Lung microvascular endothelial cell (primary cell): ENCODE measurements around the gene DBNDD2. TPM values are rescaled to one million over a fixed set of nuclear protein-coding genes. Genes with fewer than 3 reads are reported as not detected.

ENCODE experiments used
- DNase-seq, 2 donors: peaks; one replicate each; pipeline versions ENCODE4 v3.0.0 to v3.0.0-alpha.2; 2010; ENCODE audit warnings: low read depth in 2 of 2
- total RNA-seq: library from RNA; depleted of rRNA; stranded (reverse); fragments of >200 nt; gene quantifications from 2 replicates; pipeline ENCODE4 v1.2.1, GENCODE V29; 2014

The DBNDD2 gene, protein sequence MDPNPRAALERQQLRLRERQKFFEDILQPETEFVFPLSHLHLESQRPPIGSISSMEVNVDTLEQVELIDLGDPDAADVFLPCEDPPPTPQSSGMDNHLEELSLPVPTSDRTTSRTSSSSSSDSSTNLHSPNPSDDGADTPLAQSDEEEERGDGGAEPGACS
- 5.0 and 5.2 TPM in 2 replicates for total RNA-seq

DNA sequence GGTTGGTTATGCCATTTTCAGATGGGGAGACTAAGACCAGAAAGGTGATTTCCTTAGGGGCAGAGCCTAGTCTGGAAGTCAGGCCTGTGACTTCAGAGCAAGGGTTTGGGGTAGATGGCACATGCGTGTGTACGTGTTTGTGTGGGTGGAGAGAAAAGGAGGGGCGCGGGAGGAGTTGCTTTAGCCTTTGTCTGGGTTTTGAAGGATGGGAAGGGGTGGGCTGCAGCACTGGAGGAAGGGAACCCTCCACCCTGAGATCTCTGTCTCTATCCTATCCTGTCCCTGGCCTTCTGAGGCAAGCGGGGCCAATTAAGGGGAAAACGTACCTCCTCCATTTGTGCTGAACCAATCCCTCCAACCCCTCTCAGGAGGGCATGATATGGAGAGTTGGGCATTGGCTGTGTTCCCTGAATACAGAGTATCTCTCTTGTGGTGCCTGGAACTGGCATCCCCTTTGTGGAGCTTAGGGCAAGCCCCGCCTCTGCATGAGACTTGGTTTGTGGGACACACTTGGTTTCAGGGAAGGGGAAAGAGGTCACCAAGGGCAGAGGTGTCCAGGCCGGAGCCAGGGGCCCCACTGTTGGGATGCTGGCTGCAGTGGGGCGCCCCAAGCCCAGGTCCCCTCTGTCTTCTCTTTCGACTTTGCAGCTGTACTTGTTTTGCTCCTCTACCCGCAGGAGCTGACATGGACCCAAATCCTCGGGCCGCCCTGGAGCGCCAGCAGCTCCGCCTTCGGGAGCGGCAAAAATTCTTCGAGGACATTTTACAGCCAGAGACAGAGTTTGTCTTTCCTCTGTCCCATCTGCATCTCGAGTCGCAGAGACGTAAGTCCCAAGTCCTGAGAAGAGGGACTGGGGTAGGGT, at the start of gene DBNDD2:
Gene DBNDD2, plus strand, starts transcription at position 507 of the 863 bp plus-strand sequence. Its CDS starts 179 bp downstream, at position 686.
- no peak for DNase-seq

DNA sequence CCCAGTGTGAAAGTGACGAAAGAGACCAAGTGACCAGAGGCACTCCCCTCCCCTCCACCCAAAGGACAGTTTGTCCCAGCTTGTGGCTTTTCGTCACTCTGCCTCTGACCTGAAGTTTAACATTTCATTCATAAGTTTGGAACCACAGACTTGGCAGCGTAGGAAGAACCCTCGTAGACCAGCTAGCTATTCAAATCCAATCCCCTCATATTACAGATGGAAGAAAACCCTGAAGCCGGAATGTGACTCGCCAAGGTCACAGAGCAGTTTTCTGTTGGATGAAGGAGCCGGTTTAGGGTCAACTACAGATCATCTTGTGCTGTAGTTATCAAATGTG, 49.1 kb upstream of the DBNDD2 start:
- peak in 1 of 2 donors; percentile 53 for DNase-seq

DNA sequence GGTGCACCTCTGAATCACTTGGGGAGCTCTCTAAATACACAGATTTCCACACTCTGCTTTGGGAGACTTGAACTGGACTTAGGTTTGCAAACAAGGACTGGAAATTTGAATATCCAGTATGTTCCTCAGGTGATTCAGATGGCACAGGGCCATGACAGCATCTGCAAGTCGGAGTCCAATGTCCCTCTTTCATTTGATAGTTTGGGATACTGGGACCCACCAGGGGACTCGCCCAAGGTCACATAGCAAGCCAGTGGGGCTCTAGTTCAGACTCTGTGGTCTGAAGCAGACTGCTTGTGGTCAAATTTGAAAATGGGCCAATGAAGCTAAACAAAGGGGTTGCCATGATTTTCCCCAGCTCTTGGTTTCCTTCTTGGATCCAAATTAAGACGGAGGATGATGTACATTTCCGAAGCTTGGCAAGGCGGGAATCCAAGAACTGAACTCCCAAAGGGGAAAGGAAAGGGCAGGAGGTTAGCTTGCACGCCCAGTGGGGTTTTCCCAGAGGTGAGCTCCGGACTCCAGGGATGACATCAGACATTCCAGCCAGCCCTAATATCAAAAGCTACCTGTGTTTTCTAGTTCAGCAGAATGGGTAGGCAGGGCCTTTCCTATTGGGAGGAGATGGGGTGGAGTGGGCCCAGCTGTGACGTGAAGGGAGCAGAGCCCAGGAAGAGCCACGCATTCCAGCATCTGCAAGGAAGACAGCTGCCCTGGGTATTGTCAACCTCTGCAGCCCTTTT, 48.5 kb upstream of the DBNDD2 start:
- peak; percentile 71 to 90 for DNase-seq

DNA sequence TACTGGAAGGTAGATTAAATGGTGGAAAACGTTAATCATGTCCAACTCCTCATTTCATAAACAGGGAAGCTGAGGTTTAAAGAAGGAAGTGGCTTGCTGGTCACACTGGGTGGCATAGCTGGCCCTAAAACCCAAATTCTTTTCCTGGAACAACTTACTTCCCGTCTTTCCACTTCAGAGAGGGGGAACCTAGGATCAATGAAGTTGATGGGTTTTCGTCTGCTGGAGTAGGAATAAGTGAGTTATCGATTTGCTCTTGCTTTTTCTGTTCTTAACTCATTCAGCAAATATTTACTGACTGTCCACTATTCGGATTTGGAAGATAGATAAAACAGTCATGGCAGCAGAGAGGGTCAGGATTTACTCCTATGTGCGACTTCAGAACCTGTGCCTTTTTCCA, 46.3 kb upstream of the DBNDD2 start:
- no peak for DNase-seq

DNA sequence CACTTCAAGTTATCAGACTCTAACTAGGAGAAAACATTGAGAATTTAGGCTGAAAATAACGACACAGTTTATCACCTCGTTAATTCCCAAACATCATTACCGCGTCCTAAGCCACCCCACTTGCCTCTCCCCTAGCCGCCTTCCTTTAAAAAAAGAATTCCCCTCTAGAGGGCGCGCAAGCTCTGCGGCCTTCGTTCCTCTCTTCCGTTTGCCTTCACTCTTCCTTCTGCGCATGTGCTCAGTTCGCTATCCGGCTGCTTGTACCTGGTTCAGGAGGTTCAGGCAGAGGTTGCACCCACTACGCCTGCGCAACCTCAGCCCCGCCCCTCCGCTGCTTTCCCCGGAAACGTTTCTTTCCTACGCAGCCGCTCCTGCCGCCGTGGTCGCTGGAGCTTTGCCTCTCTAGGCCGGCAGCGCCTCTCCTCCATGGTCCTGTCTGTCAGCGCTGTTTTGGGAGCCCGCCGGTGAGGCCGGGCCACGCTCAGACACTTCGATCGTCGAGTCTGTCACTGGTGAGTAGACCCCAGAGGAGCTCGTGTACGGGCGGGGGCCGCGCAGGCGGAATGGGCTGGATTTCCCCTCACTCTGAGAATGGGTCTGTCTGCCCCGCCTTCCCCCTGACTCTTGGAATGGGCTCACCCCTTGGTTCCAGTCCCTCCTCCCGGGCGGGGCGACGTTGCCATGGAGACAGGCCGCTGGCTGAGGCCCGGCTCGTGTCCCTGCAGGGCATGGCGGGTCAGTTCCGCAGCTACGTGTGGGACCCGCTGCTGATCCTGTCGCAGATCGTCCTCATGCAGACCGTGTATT, 45.1 kb upstream of the DBNDD2 start, which contains the start of gene SYS1:
Gene SYS1, plus strand, starts transcription at position 353 of the 807 bp plus-strand sequence. Its CDS starts 376 bp downstream, at position 729.
- DNase-seq = peak; percentile 98 to 99

DNA sequence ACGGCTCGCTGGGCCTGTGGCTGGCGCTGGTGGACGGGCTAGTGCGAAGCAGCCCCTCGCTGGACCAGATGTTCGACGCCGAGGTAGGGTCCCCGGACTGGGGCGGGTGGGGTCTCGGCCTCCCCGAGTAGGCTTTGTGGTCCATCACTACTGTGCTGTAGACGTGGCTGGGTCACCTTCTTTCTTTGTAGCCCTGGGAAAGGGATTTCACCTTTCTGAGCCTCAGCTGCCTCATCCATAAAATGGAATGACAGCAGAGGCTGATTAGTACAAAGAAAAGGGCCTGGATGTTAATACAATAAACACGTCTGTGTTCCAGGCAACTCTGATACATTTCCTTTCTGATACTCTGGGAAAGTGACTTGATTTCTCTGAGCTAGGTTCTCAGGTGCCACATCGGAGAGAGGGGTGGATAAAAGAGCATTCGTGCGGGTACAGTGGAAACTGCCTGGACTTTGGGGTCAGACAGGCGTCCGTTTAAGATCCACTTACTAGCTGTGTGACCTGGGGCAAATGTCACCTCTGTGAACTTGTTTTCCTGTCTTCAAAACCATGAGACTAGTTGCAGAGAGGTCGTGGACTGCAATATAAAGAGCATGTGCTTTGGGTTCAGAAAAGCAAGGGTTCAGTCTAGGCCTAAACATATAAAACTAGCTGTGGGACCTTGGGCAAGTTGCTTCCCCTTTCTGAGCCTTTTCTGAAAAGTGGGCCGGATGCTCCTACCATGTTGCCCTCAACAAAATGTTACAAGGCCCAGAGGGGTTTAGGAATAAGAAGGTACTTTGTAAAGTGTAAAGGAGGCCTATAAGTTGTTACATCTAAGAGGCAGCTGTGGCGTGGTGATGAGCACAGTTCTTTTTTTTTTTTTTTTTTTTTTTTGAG, 44.2 kb upstream of the DBNDD2 start:
- DNase-seq = peak in 1 of 2 donors; percentile 55

DNA sequence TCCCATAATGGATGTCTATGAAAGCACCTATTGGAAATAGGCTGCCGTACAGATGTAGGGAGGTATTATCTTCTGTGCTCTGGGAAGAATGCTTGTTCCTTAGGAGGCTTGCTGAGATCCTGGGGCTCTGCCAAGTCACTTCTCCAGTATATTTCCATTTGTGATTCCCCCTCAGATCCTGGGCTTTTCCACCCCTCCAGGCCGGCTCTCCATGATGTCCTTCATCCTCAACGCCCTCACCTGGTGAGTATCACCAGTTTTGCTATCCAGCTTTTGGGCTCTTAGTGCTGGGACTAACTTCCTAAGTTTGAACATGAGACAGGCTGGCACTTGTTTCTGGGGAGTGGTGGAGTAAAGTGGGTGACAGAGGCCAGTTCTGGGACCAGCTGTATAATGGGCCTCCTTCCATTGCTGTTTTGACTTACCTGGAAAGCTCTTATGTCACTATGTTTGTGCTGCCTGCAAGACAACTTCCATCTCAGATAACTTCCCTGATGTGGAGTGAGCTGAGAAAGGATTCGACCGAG, 42.6 kb upstream of the DBNDD2 start:
- no peak for DNase-seq

DNA sequence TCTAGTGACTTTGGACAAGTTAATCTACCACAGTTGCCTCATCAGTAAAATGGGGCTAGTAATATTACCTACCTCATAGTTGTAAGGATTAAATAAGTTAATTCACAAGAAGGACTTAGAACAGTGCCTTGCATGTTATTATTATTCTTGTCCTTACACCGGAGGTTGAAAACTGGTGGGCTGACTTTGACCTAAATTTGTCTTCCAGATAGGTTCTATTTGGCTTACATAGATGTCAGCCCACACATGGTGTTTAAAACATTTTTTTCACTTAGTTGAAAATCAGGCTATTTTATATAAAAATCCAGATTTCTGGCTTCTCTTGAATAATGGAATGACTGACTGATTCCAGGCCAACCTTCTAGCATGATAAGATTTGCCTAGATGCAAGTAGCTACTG, 41.9 kb upstream of the DBNDD2 start:
- no peak for DNase-seq

DNA sequence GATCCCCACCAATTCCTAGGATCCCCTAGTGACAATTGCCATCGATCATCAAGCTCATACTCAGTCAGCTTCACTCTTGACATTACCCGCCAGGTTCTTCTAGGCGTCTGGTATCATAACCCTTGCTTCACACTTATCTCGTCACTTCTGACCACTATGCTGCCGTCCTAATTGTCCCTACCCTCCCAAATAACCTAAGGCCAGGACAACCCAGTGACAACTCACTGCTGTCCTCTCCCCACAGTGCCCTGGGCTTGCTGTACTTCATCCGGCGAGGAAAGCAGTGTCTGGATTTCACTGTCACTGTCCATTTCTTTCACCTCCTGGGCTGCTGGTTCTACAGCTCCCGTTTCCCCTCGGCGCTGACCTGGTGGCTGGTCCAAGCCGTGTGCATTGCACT, 41.5 kb upstream of the DBNDD2 start:
- no peak for DNase-seq

DNA sequence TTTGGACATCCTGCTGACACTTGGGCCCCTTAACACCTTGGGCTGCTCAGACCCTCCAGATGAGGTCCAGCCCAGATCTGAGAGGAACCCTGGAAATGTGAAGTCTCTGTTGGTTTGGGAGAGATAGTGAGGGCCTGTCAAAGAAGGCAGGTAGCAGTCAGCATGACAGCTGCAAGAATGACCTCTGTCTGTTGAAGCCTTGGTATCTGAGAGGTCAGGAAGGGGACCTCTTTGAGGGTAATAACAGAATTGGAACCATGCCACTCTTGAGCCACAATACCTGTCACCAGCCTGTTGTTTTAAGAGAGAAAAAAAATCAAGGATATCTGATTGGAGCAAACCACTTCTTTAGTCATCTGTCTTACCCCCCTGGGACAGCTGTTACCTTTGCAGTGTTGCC, 41.0 kb upstream of the DBNDD2 start:
- no peak for DNase-seq

DNA sequence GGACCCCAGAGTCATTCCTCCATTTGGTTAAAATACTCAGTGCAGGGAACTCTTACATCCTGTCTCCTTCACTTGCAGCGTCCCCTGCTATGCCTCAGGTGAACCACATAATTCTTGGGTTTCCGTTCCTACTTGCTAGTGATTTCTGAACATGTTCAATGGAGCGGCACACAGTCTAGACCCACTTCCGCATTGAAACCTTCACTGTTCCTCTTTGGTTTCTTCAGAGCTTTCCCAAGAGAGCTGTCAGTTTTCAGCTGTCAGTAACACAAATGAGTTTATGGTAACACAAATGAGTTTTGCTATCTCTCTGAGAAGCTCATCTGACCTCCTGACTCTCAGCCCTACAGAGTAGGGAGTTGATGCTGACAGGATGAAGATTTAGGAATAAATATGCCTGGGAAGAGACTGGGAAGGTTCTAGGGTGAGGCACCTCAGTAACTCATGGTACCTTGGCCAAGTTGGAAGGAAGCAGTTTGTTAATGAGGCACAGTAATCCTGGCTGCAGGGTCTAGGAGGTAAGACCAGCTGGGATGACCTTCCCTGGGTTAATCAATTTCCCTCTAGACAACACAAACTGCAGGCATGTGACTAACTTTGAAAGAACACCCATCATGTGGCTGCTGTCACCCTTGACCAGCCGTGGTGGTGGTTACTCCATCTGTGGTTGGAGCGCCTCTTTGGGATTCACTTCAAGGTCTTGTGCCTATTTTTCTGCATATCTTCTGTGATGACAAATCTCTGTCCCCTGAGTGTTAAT, 39.7 kb upstream of the DBNDD2 start:
- no peak for DNase-seq

DNA sequence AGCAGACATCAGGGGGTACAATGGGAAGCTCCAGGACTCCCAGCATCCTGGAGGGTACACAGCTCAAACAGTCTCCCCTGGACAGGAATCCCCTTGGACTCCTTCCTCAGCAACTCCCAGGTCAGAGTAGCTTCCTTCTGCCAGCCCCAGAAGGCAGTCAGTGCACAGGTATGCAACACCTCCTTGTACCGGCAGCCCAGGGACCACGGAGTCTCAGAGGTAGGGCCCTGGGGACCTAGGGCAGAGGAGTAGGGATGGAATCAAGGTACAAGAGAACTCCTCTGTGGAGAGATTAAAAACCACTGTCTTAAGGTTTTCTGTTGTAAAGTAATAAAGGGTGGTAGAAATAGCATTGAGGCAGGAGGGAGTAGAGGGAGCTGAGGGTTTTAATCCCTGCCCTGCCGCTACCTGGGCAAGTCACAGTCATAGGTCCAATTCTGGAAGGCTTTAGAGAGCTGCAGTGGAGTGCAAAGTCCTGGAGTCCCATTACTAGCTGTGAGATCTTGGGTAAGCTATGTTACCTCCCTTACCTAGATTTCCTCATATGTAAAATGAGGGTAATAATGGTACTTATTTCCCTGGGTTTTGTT, 37.4 kb upstream of the DBNDD2 start:
- no peak for DNase-seq

DNA sequence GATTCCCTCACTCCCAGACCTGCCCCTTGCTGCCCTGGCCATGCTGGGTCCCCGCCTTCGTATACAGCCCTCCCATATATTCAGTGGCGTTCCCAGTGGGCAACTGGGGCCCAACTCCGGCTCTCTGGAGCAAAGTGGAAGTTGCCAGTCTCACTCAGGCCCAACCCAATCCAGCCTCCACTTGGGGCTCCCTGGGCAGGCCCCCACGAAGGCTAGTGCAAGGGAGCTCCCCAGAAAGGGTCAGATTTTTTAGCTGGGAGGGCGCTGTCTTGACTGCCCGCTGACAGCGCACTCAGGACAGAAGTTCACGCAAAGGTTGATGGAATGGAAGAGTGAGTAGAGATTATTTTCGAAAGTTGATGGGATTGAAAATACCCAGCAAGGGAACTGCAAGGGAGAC, 35.8 kb upstream of the DBNDD2 start:
- no peak for DNase-seq

DNA sequence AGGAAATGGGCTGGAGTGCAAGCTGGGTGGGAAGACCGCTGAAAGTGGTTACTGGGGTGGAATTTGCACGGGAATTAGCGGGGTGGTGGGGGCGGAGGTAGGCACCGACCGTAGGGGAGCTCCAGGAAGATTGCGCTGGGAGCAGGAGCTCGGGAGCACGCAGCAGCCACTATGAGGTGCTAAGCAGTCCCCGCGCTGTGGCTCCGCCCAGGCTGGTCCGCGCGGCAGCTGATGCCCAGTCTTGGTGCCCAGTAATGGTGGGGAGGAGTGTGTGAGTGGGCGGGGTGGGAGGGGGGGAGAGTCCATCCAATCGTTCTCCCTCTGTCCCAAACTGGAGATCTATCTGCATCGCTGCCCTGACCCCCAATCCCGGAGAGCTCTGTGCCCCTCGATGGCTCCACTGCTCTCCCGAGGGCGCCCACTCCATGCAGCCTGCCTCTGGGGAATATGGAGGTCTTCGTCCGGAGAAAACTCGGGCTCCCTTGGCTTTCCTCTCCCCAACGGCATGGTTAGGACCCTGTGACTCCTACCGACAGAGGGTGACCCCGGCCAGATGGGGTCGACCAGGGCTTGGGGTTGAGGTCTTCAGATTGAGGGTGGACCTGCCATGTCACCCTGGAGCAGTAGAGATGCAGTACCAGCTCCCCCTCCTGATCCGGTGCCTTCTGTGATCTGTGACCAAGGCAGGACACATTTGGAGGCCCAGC, 35.3 kb upstream of the DBNDD2 start:
- peak in 1 of 2 donors; percentile 33 for DNase-seq

DNA sequence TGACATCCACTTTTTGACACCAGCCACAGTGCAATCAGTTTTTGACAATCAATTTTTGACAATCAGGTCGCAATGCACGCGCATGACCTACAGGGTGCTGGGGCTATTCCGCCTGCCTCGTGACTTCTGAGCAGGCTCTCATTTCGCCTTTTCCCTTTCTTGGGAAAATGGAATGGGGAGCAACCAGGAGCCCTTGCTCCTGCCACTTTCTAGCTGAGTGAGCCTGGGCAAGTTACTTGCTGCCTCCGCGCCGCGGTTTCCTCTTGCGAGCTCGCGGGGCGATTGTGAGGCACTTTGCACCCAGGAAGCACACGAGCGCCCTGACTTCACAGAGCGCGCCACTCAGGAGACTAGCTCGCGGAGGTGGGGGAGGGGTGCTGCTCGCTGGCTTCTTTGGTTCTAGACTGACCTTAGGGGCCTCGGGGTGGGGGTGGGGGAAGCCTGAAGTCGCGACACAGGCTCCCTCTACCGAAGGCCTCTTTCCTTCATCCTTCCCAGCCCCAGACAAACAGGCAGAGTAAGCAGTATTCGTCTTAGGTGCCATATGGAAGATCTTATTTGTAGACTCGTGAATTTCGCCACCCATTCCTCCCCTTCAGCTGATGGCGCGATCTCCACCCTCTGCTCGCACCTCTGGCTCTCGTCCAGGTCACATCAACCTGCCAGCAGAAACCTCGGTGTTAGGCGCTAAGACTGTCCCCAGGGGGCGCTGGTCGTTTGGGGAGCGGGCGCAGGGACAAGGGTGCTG, 34.6 kb upstream of the DBNDD2 start:
- peak; percentile 81 to 90 for DNase-seq

DNA sequence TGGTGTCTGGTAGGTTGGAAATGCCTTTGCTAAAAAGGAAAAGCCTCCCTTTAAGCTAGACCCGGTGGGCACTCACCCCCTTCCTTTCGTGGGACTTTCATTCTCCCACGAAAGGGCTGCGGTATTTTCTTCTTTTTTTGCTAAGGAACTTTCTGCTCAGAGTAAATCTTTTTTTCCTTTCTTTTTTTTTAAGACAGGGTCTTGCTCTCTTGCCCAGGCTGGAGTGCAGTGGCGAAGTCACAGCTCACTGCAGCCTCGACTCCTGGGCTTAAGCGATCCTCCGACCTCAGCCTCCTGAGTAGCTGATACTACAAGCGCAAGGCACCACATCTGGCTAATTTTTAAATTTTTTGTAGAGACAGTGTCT, 34.0 kb upstream of the DBNDD2 start:
- DNase-seq = no peak

DNA sequence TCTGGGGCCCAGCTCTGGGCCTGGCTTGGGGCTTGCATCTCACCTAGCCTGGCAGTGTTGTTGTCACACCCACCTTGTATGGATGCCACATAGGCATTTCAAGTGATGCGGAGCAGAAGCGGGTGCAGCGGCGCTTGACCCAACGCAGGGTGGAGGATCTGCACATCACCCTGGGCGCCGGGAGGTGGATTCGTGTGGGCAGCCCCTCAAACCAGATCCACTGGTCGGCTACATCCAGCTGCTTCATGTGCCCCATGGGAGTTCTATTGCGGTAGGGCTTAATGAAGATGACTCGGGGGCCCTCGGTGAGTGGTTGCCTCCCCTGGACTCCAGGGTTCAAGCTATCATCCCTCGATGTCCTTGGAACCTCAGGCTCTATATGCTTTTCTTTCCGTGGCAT, 33.1 kb upstream of the DBNDD2 start:
- no peak for DNase-seq

DNA sequence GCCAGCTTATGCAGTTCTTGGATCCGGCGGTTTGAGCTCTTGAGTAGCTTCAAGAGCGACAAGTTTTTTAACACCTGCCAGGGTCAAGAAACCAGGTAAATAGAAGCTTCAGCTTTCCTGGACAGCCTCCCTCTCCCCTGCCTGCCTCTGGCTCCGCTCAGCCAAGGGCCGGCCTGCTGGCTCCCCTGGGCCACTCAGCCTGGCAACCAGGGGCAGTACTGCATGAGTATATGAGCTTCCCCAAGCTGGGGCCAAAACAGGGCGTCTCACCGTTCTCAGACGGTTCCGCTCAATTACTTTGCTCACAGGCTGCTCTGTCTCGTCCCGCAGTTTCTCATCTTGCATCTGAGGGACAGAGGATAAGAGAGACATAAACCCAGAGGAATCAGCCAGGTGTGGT, 30.8 kb upstream of the DBNDD2 start:
- no peak for DNase-seq
